Ovary (tissue), 3 donors: ENCODE data around the gene ATF6.

ENCODE experiments used
- CTCF ChIP-seq, 3 donors: fragments of 450-650 bp in 2 of 3; fragments of 200-600 bp in 1 of 3; IDR thresholded peaks; one replicate each; pipeline versions ENCODE4 v1.5.1 to v1.8.0; 2016 to 2022; ENCODE audit warnings: antibody characterized with exemption in 3 of 3, mild to moderate bottlenecking in 1 of 3
- POLR2A ChIP-seq: fragments of 450-650 bp; IDR thresholded peaks from one replicate; pipeline ENCODE4 v1.6.1; 2017; ENCODE audit warnings: antibody characterized with exemption, mild to moderate bottlenecking, moderate library complexity
- donor health status: DM: no; HTN: no; CAD: no.

GRCh38 chr1:161720422-161720821 lies 45.7 kb upstream of the ATF6 start:
- TF ChIP-seq CTCF (IDR thresholded peaks at IDR 0.05) (no peak), POLR2A (no peak)
